Stomach (tissue), 4 donors: ENCODE results near the gene HNF4A.

ENCODE experiments used
- CTCF ChIP-seq, 7 experiments: fragments of 450-650 bp in 4 of 7; fragments of 200-600 bp in 3 of 7; sonication (generic) in 3 of 7; IDR thresholded peaks; one replicate each; pipeline ENCODE4 v1.5.1; 2016 to 2019; ENCODE audit warnings: antibody characterized with exemption in 7 of 7, control low read depth in 2 of 7, mild to moderate bottlenecking in 1 of 7
- EP300 ChIP-seq: sonication (generic); formaldehyde crosslinking; IDR thresholded peaks from one replicate; pipeline ENCODE4 v1.6.1; 2017; ENCODE audit warnings: antibody characterized with exemption
- POLR2A ChIP-seq, 4 donors: fragments of 450-650 bp; IDR thresholded peaks; one replicate each; pipeline ENCODE4 v1.6.1; 2016; ENCODE audit warnings: antibody characterized with exemption in 4 of 4, control low read depth in 2 of 4, mild to moderate bottlenecking in 1 of 4, moderate library complexity in 1 of 4
- POLR2AphosphoS5 ChIP-seq, 3 donors: sonication (generic); formaldehyde crosslinking; IDR thresholded peaks; one replicate each; pipeline ENCODE4 v1.6.1; 2016; ENCODE audit warnings: antibody characterized with exemption in 3 of 3

GRCh38 chr20:44459271-44459670 is 103.8 kb downstream of the HNF4A start:
- TF ChIP-seq CTCF (IDR thresholded peaks at IDR 0.05) (no peak), POLR2A (IDR thresholded peaks at IDR 0.05) (no peak), POLR2AphosphoS5 (IDR thresholded peaks at IDR 0.05) (no peak), EP300 (no peak)
